GM23338 (cell line): ENCODE measurements around the gene POLR2H. TPM values are rescaled to one million over a fixed set of nuclear protein-coding genes. Genes with fewer than 3 reads are reported as not detected.

Experiments
- ATAC-seq: fragments of 200-7000 bp; cut with Tn5 transposase; 3 replicates; pipeline ENCODE4 v1.9.1; 2020
- DNase-seq: peaks from one replicate; pipeline ENCODE4 v3.0.0-alpha.2; 2015; ENCODE audit warnings: low spot score
- H2AFZ ChIP-seq: fragments of 200-600 bp; sonication (generic); 2 replicates; pipeline ENCODE4 v1.8.0; 2016; ENCODE audit warnings: antibody characterized with exemption, mild to moderate bottlenecking, moderate library complexity
- H3F3A ChIP-seq: fragments of 200-600 bp; sonication (generic); replicated peaks from 2 replicates; pipeline ENCODE4 v1.8.0; 2017; ENCODE audit warnings: antibody characterized with exemption, mixed run types, low read depth
- H3K27ac ChIP-seq: fragments of 200-600 bp; sonication (generic); 2 replicates; pipeline ENCODE4 v1.6.1; 2016; ENCODE audit warnings: low read depth
- H3K27me3 ChIP-seq: fragments of 200-600 bp; sonication (generic); 2 replicates; pipeline ENCODE4 v1.8.0; 2016; ENCODE audit warnings: mild to moderate bottlenecking, mixed run types, moderate library complexity; ENCODE audit not compliant: insufficient read depth
- H3K36me3 ChIP-seq: fragments of 200-600 bp; sonication (generic); 2 replicates; pipeline ENCODE4 v1.8.0; 2016; ENCODE audit warnings: mild to moderate bottlenecking; ENCODE audit not compliant: insufficient read depth
- H3K4me1 ChIP-seq: fragments of 200-600 bp; sonication (generic); 2 replicates; pipeline ENCODE4 v1.8.0; 2016; ENCODE audit warnings: mild to moderate bottlenecking, moderate library complexity; ENCODE audit not compliant: insufficient read depth
- H3K4me2 ChIP-seq: fragments of 200-600 bp; sonication (generic); 2 replicates; pipeline ENCODE4 v1.7.1; 2017; ENCODE audit warnings: mixed run types
- H3K4me3 ChIP-seq: fragments of 200-600 bp; sonication (generic); 2 replicates; pipeline ENCODE4 v1.6.1; 2016; ENCODE audit warnings: mixed run types
- H3K79me2 ChIP-seq: fragments of 200-600 bp; sonication (generic); replicated peaks from 2 replicates; pipeline ENCODE4 v1.8.0; 2017; ENCODE audit warnings: mild to moderate bottlenecking; ENCODE audit not compliant: insufficient read depth
- H3K9me2 ChIP-seq: fragments of 200-600 bp; sonication (generic); 2 replicates; pipeline ENCODE4 v1.8.0; 2017; ENCODE audit not compliant: insufficient read depth
- H4K20me1 ChIP-seq: fragments of 200-600 bp; sonication (generic); replicated peaks from 2 replicates; pipeline ENCODE4 v1.8.0; 2017; ENCODE audit warnings: mild to moderate bottlenecking; ENCODE audit not compliant: insufficient read depth
- H3K27ac Mint-ChIP-seq: 2 replicates; pipeline ENCODE4 v1.8.0; 2020; ENCODE audit warnings: inconsistent platforms, mild to moderate bottlenecking, moderate library complexity, mixed read lengths
- H3K27me3 Mint-ChIP-seq: 3 replicates; pipeline ENCODE4 v1.8.0; 2022; ENCODE audit warnings: low read depth, mild to moderate bottlenecking, moderate library complexity, mixed read lengths, inconsistent platforms; ENCODE audit not compliant: insufficient read depth, poor library complexity
- H3K36me3 Mint-ChIP-seq: 3 replicates; pipeline ENCODE4 v1.8.0; 2021; ENCODE audit warnings: low read depth, mild to moderate bottlenecking, inconsistent platforms, moderate library complexity, mixed read lengths
- H3K4me1 Mint-ChIP-seq: 3 replicates; pipeline ENCODE4 v1.8.0; 2020; ENCODE audit warnings: mild to moderate bottlenecking, inconsistent platforms, mixed read lengths
- H3K4me3 Mint-ChIP-seq: 3 replicates; pipeline ENCODE4 v1.8.0; 2021; ENCODE audit warnings: moderate library complexity, mild to moderate bottlenecking, inconsistent platforms, mixed read lengths
- H3K9me3 Mint-ChIP-seq: 3 replicates; pipeline ENCODE4 v1.8.0; 2020; ENCODE audit warnings: moderate library complexity, mild to moderate bottlenecking, inconsistent platforms, mixed read lengths
- CREB1 ChIP-seq: fragments of 250-450 bp; sonication (Bioruptor Pico); IDR thresholded peaks from 2 replicates; pipeline ENCODE4 v1.5.0; 2020; ENCODE audit warnings: low read depth, mild to moderate bottlenecking, moderate library complexity
- CTCF ChIP-seq, 2 experiments: fragments of 200-600 bp in 1 of 2; sonication (generic) in 1 of 2; conservative IDR thresholded peaks; 2 replicates each; pipeline versions ENCODE4 v1.5.1 to v1.6.1; 2016 to 2017; ENCODE audit warnings: antibody characterized with exemption in 2 of 2, low read depth in 2 of 2, mild to moderate bottlenecking in 2 of 2, moderate library complexity in 1 of 2
- EZH2phosphoT487 ChIP-seq: fragments of 200-600 bp; sonication (generic); IDR thresholded peaks from one replicate; pipeline ENCODE4 v1.8.1; 2018; ENCODE audit warnings: antibody characterized with exemption; ENCODE audit not compliant: unreplicated experiment
- REST ChIP-seq: IDR thresholded peaks from one replicate; pipeline ENCODE4 v1.6.1; 2018; ENCODE audit warnings: antibody characterized with exemption; ENCODE audit not compliant: unreplicated experiment
- ZNF462 ChIP-seq: fragments of 250-450 bp; sonication (Bioruptor Pico); IDR thresholded peaks from 2 replicates; pipeline ENCODE4 v1.5.0; 2020; ENCODE audit warnings: mild to moderate bottlenecking, moderate library complexity
- polyA plus RNA-seq: library from polyadenylated mRNA; unstranded; fragments of >200 nt; fragmentation: Nextera tagmentation; extraction: Ambion mirVana; gene quantifications from 2 replicates; pipeline ENCODE4 v1.2.1, GENCODE V29; 2016
- total RNA-seq: library from RNA; depleted of rRNA; stranded (reverse); fragments of >200 nt; shearing (Covaris generic); gene quantifications from 2 replicates; pipeline ENCODE4 v1.2.3, GENCODE V29; 2014

Gene POLR2H
- total and polyA plus RNA-seq, 2 experiments from 2014 or later = 190 to 199 TPM

- TF ChIP-seq REST (no peak), CREB1 (CRISPR knock-in tag) (no peak), EZH2phosphoT487 (no peak)
Measured at GRCh38 chr3:184353546-184353941, 8.0 kb upstream of the POLR2H start (continued).

GRCh38 chr3:184354121-184354728 lies 7.3 kb upstream of the POLR2H start:
- H3K27me3 ChIP-seq = no peaks in the 10 kb centered on the region
- H2AFZ ChIP-seq = no peak overlapping the region
- H3K27ac ChIP-seq = no peak overlapping the region
- Mint-ChIP-seq H3K9me3 (no peaks in the 10 kb centered on the region), H3K27me3 (peaks cover 3% of the 10 kb centered on the region), H3K4me1 (peaks cover 12% of the 10 kb centered on the region), H3K36me3 (peaks cover 36% of the 10 kb centered on the region), H3K4me3 (no peak overlapping the region), H3K27ac (no peak overlapping the region)
- H3K4me2 ChIP-seq = no peak overlapping the region
- H3K79me2 ChIP-seq = no peaks in the 10 kb centered on the region
- DNase-seq (peak; percentile 73), ATAC-seq (peak; percentile 85)
- H3K4me1 ChIP-seq = peaks cover 6% of the 10 kb centered on the region; the same call in 1 of the 2 replicates
- no peak overlapping the region for H3K4me3 ChIP-seq
- no peaks in the 10 kb centered on the region for H3K9me2 ChIP-seq
- peak; percentile 61 to 87 for TF ChIP-seq CTCF (conservative IDR thresholded peaks at IDR 0.05; ENCODE audit: low read depth in 2 of 2)
- no peak for TF ChIP-seq ZNF462 (CRISPR knock-in tag)
- 0 out of 2 replicates have a peak, but pooled peaks cover 3% of the 10 kb centered on the region for H3K36me3 ChIP-seq
- H3F3A ChIP-seq = 0 out of 2 replicates have a peak, but pooled peaks cover 2% of the 10 kb centered on the region
- H4K20me1 ChIP-seq = 0 out of 2 replicates have a peak, but pooled peaks cover 4% of the 10 kb centered on the region
